Measurements from ENCODE around the gene FNIP1.

- no peak for TF ChIP-seq EZH2 (IDR thresholded peaks at IDR 0.05; ENCODE audit: insufficient read depth, poor library complexity, severe bottlenecking)
- TF ChIP-seq EZH2phosphoT487 (IDR thresholded peaks at IDR 0.05; ENCODE audit: insufficient read depth, low read depth), result no peak
Observed at GRCh38 chr5:131672776-131673175, 124.0 kb downstream of the FNIP1 start.

All from GM23248 (cell line).